Kidney (tissue), 14 donors: ENCODE data around the gene PRPF31. TPM values are rescaled to one million over a fixed set of nuclear protein-coding genes. Genes with fewer than 3 reads are reported as not detected.
A peak's percentile ranks its signal among the peaks of the same experiment; 100 is the strongest.

ENCODE experiments used
- DNase-seq, 5 donors: peaks; one replicate each; pipeline ENCODE4 v3.0.0-alpha.2; 2013 to 2020
- FAIRE-seq: peaks from 2 replicates; lab custom pipeline; 2012; peaks lifted over from hg19 to GRCh38; lab: Jason Lieb, UNC
- H3K27ac ChIP-seq, 2 donors: one replicate each; pipeline ENCODE4 v1.7.0; 2013; ENCODE audit warnings: low read depth in 2 of 2, low read length in 2 of 2, inconsistent platforms in 1 of 2
- H3K27me3 ChIP-seq: one replicate; pipeline ENCODE4 v1.7.1; 2013; ENCODE audit warnings: low read length, inconsistent platforms; ENCODE audit not compliant: control insufficient read depth, insufficient read depth
- H3K36me3 ChIP-seq, 3 donors: one replicate each; pipeline versions ENCODE4 v1.7.0 to v1.7.1; 2013; ENCODE audit warnings: low read length in 3 of 3, control low read depth in 1 of 3, inconsistent platforms in 1 of 3; ENCODE audit not compliant: insufficient read depth in 3 of 3, control insufficient read depth in 2 of 3
- H3K4me1 ChIP-seq, 3 donors: one replicate each; pipeline versions ENCODE4 v1.7.0 to v1.7.1; 2013; ENCODE audit warnings: low read length in 3 of 3, inconsistent platforms in 1 of 3, low read depth in 1 of 3; ENCODE audit not compliant: control insufficient read depth in 2 of 3, insufficient read depth in 2 of 3
- H3K4me3 ChIP-seq, 3 donors: one replicate each; pipeline versions ENCODE4 v1.7.0 to v1.8.1; 2013; ENCODE audit warnings: low read length in 3 of 3, control low read depth in 1 of 3, inconsistent platforms in 1 of 3
- H3K9ac ChIP-seq, 3 donors: one replicate each; pipeline versions ENCODE4 v1.7.0 to v1.7.1; 2013; ENCODE audit warnings: low read length in 3 of 3, control low read depth in 1 of 3, inconsistent platforms in 1 of 3
- H3K9me3 ChIP-seq, 3 donors: one replicate each; pipeline versions ENCODE4 v1.7.0 to v1.7.1; 2013; ENCODE audit warnings: low read length in 3 of 3, control low read depth in 1 of 3, inconsistent platforms in 1 of 3; ENCODE audit not compliant: control insufficient read depth in 2 of 3, insufficient read depth in 1 of 3
- CTCF ChIP-seq: IDR thresholded peaks from 3 replicates; pipeline ENCODE4 v1.5.1; 2012; ENCODE audit warnings: mild to moderate bottlenecking, moderate library complexity, borderline replicate concordance; ENCODE audit not compliant: insufficient read depth; ENCODE audit errors: extremely low read depth
- intact Hi-C: fragments of 100-400 bp; cut with DNase I; formaldehyde crosslinking; loops from one replicate; pipeline ENCODE4 v1.11.1; 2022
- polyA plus RNA-seq: library from polyadenylated mRNA; stranded (reverse); fragments of 350-450 nt; fragmentation: Illumina TruSeq; extraction: RNeasy Lipid Tissue Mini Kit (QIAGEN cat#74804); gene quantifications from one replicate; pipeline ENCODE4 v1.2.3, GENCODE V29; 2014; ENCODE audit warnings: low read depth, low replicate concordance; ENCODE audit not compliant: insufficient read depth
- total RNA-seq: library from RNA; stranded (reverse); fragmentation: NEBNext Ultra II Directional; extraction: Animal tissue kit (Norgen Biotek cat#: 25700); gene quantifications from one replicate; pipeline ENCODE4 v1.2.1, GENCODE V29; 2021
- donor health status: control.
- donor health status: control.
- donor health status: control.
- donor health status: control.
- donor health status: control.
- donor health status: DM: yes; HTN: yes; CAD: no.
- donor health status: Normal renal cell carcinoma (clear cell type).

Gene PRPF31
- total and polyA plus RNA-seq, 2 donors from 2014 or later = 55.9 to 57.2 TPM

GRCh38 chr19:54180691-54181091, 65.1 kb downstream of the PRPF31 start:
- H3K27me3 ChIP-seq = no peaks in the 10 kb centered on the region
- no peaks in the 10 kb centered on the region for H3K36me3 ChIP-seq
- peaks cover 0 to 4% (median 0%) of the 10 kb centered on the region in 3 donors for H3K4me1 ChIP-seq
- no peak for TF ChIP-seq CTCF
- DNase-seq (peak in 1 of 5 donors; percentile 74), FAIRE-seq (no peak)
- H3K4me3 ChIP-seq = no peak overlapping the region
- no peak overlapping the region for H3K27ac ChIP-seq
- intact Hi-C loops = no loop called here
- no peaks in the 10 kb centered on the region for H3K9me3 ChIP-seq
- H3K9ac ChIP-seq = no peak overlapping the region

Other genes starting within 250 kb of the PRPF31 start
- gene MYADM, start 247.9 kb upstream of the PRPF31 start, total RNA-seq = 90.3 TPM
- gene MYADM, start 247.9 kb upstream of the PRPF31 start, polyA plus RNA-seq = 13.1 TPM
- gene PRKCG, start 233.6 kb upstream of the PRPF31 start, total RNA-seq = not detected
- not detected for gene PRKCG, start 233.6 kb upstream of the PRPF31 start, polyA plus RNA-seq
- not detected for gene CACNG7, start 206.5 kb upstream of the PRPF31 start, total RNA-seq
- gene CACNG7, start 206.5 kb upstream of the PRPF31 start, polyA plus RNA-seq = not detected
- gene CACNG8, start 152.8 kb upstream of the PRPF31 start, total RNA-seq = 0.03 TPM
- gene CACNG8, start 152.8 kb upstream of the PRPF31 start, polyA plus RNA-seq = not detected
- gene CACNG6, start 124.1 kb upstream of the PRPF31 start, total RNA-seq = not detected
- gene CACNG6, start 124.1 kb upstream of the PRPF31 start, polyA plus RNA-seq = not detected
- 0.35 TPM for gene VSTM1, start 51.9 kb upstream of the PRPF31 start, total RNA-seq
- 1.0 TPM for gene VSTM1, start 51.9 kb upstream of the PRPF31 start, polyA plus RNA-seq
- gene TARM1, start 34.4 kb upstream of the PRPF31 start, total RNA-seq = not detected
- gene TARM1, start 34.4 kb upstream of the PRPF31 start, polyA plus RNA-seq = not detected
- 5.1 TPM for gene OSCAR, start 15.0 kb upstream of the PRPF31 start, total RNA-seq
- 0.77 TPM for gene OSCAR, start 15.0 kb upstream of the PRPF31 start, polyA plus RNA-seq
- gene NDUFA3, start 12.9 kb upstream of the PRPF31 start, total RNA-seq = 132 TPM
- gene NDUFA3, start 12.9 kb upstream of the PRPF31 start, polyA plus RNA-seq = 1,006 TPM
- gene TFPT, start 97 bp upstream of the PRPF31 start, total RNA-seq = 19.2 TPM
- 31.6 TPM for gene TFPT, start 97 bp upstream of the PRPF31 start, polyA plus RNA-seq
- 38.1 TPM for gene CNOT3, start 22.0 kb downstream of the PRPF31 start, total RNA-seq
- gene CNOT3, start 22.0 kb downstream of the PRPF31 start, polyA plus RNA-seq = 30.8 TPM
- gene LENG1, start 44.0 kb downstream of the PRPF31 start, total RNA-seq = 8.0 TPM
- gene LENG1, start 44.0 kb downstream of the PRPF31 start, polyA plus RNA-seq = 12.2 TPM
- gene TMC4, start 57.4 kb downstream of the PRPF31 start, total RNA-seq = 98.9 TPM
- gene TMC4, start 57.4 kb downstream of the PRPF31 start, polyA plus RNA-seq = 64.6 TPM
- 64.4 TPM for gene MBOAT7, start 73.8 kb downstream of the PRPF31 start, total RNA-seq
- gene MBOAT7, start 73.8 kb downstream of the PRPF31 start, polyA plus RNA-seq = 41.6 TPM
- 33.8 TPM for gene TSEN34, start 75.6 kb downstream of the PRPF31 start, total RNA-seq
- gene TSEN34, start 75.6 kb downstream of the PRPF31 start, polyA plus RNA-seq = 51.0 TPM
- gene RPS9, start 85.1 kb downstream of the PRPF31 start, total RNA-seq = 1,209 TPM
- gene RPS9, start 85.1 kb downstream of the PRPF31 start, polyA plus RNA-seq = 2,020 TPM
- 10.0 TPM for gene LILRB3, start 107.3 kb downstream of the PRPF31 start, total RNA-seq
- gene LILRB3, start 107.3 kb downstream of the PRPF31 start, polyA plus RNA-seq = 1.4 TPM
- gene LILRA6, start 127.0 kb downstream of the PRPF31 start, total RNA-seq = 2.9 TPM
- not detected for gene LILRA6, start 127.0 kb downstream of the PRPF31 start, polyA plus RNA-seq
- gene LILRB5, start 141.5 kb downstream of the PRPF31 start, total RNA-seq = 5.9 TPM
- 1.1 TPM for gene LILRB5, start 141.5 kb downstream of the PRPF31 start, polyA plus RNA-seq
- 11.5 TPM for gene LILRB2, start 165.4 kb downstream of the PRPF31 start, total RNA-seq
- 1.9 TPM for gene LILRB2, start 165.4 kb downstream of the PRPF31 start, polyA plus RNA-seq
- gene LILRA5, start 197.4 kb downstream of the PRPF31 start, total RNA-seq = 5.9 TPM
- gene LILRA5, start 197.4 kb downstream of the PRPF31 start, polyA plus RNA-seq = 1.4 TPM
- gene LILRA4, start 223.4 kb downstream of the PRPF31 start, total RNA-seq = 0.69 TPM
- gene LILRA4, start 223.4 kb downstream of the PRPF31 start, polyA plus RNA-seq = not detected
- gene LAIR1, start 249.2 kb downstream of the PRPF31 start, total RNA-seq = 41.9 TPM
- gene LAIR1, start 249.2 kb downstream of the PRPF31 start, polyA plus RNA-seq = 4.1 TPM